ENCODE data around the gene ZSCAN5A.
"Not testable (repeated sequence)": the region's sequence is repeated elsewhere in the genome, so short reads cannot be mapped to it uniquely, and the experiment has no call there.

Gene ZSCAN5A, protein sequence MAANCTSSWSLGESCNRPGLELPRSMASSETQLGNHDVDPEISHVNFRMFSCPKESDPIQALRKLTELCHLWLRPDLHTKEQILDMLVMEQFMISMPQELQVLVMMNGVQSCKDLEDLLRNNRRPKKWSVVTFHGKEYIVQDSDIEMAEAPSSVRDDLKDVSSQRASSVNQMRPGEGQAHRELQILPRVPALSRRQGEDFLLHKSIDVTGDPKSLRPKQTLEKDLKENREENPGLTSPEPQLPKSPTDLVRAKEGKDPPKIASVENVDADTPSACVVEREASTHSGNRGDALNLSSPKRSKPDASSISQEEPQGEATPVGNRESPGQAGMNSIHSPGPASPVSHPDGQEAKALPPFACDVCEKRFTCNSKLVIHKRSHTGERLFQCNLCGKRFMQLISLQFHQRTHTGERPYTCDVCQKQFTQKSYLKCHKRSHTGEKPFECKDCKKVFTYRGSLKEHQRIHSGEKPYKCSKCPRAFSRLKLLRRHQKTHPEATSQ
- 5.3 reads per million, percentile 20 among the genes with 10 or more reads in this experiment for total RNA-seq

DNA sequence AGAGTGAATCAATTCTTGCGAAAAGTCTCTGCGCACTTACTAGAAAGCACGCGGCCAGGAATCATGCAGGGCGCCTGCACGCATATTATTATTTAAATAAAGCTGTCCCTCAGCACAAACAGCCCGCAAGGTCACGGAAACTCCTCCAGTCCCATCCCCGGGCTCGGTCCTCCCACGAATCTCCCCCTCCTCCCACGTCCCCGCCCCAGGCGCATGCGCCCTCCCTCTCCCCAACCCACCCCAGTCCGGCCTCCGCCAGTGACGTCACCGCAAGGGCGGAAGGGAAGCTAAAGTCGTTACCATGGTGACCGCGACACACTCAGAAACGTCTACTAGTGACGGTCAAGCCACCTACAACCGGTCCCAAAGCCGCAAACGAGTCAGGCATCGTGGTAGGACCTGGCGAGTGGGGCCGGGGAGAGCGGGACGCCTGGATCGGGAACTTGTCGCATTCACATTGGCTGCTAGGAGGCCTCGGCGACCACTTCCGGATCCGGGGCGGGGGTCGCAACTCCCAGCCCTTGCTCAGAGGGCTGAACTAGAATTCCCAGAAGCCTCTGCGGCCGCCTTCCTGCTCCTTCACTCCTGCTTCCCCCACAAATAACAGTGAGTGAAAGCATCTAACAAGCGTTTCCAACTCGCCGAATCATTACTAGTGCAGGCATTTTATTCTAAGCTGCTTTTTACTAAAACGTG, at the start of gene ZSCAN5A:
TSS of gene ZSCAN5A (minus strand) at position 459 of the 696 bp plus-strand sequence. CDS start 89,793 bp downstream, outside the sequence.
- DNase-seq, result peak; percentile 97

DNA sequence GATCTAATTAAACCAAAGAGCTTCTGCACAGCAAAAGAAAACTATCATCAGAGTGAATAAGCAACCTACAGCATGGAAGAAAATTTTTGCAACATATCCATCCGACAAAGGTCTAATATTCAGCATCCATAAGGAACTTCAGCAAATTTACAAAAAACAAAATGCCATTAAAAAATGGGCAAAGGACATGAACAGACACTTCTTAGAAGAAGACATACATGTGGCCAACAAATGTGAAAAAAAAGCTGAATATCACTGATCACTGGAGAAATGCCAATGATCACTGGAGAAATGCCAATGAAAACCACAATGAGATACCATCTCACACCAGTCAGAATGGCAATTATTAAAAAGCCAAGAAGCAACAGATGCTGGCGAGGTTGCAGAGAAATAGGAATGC, 46.2 kb upstream of the ZSCAN5A start:
- no peak for DNase-seq

DNA sequence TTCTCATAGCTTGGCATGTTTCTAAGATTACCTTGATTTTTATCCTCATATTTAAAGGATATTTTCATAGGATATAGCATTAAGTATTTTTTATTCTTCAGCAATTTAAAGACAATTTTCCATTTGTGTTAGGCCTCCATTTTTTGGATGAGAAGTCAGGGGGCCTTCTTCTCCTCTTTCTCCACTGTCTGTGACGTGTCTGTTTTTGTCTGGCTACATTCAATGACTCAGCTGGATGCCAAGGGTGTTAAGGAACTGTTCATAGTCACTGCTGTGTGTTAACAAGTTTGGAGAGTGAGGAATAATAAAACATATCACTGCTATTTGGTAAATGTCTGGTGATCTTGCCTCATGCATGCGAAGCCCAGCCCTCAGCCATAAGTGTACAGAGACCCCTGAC, 42.3 kb upstream of the ZSCAN5A start:
- DNase-seq, result no peak

DNA sequence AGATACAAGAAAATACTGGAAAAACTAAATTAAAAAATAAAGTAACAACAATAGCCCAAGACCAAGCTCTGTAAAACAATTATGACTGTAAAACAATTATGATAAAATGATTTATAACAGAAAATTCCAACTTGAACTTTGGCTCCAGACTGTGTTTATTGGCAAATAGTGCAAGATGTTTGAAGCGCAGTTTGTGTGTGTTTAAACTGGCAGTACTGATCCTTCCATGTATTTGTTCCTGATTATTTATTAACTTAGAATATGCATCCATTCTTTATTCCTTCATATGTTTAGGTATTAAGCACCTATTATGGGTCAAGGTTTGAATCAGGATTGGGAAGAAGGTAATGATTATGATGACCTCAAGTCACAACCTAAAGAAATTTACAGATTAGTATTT, 40.9 kb upstream of the ZSCAN5A start:
- no peak for DNase-seq

GRCh38 chr19:56351208-56351607, 36.6 kb upstream of the ZSCAN5A start:
- DNase-seq, result no peak

DNA sequence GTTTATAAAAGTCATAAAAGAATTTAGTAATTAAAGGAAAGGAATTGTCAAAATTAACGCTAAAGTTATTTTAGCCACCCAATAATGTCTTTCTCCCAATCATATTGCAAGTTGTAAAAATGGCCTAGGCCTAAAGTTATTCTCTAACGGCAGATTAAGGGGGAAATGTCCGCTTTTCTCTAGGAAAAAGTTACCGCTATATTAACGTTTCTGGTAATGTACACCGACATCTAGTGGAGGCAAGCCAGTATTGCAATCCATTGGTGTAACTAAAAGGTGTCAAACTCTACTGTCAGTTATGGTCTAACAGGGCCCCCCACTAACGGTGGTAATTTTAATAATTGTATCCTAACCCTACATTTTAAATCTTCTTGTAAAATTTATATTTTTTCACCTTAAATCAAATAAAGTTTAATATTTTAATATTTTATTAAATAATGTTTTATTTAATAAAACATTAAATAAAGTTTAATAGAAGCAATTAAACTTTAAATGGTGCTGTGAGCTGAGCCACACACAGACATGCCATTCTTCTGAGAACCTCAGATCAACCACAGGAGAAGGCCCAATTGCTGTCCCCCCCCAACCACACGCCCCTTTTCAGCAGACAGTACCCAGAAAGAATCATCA, 35.9 kb upstream of the ZSCAN5A start:
- peak; percentile 29 for DNase-seq

DNA sequence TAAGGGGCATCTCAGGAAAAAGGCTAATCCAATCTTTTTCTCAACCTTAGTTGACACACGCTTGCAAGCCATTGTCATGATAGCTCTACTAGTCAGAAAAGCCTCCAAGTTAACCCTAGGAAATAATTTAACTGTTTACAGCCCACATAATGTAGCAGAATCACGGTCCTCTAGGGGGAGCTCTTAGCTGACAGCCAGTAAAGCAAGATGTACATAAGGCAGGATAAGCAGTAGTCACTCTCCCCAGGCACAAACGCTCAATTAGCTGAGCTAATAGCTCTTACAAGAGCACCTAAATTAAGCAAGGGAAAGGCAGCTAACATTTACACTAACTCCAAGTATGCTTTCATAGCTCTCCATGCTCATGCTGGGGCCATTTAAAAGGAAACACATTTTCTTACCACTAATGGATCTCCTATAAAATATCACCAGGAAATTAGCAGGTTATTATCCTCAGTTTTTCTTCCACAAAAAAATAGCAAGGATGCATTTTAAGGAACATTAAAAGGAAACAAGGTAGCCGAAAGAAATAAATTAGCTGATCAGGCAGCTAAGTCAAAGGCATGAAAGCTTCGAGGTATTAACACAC, 33.7 kb upstream of the ZSCAN5A start:
- DNase-seq, result no peak

DNA sequence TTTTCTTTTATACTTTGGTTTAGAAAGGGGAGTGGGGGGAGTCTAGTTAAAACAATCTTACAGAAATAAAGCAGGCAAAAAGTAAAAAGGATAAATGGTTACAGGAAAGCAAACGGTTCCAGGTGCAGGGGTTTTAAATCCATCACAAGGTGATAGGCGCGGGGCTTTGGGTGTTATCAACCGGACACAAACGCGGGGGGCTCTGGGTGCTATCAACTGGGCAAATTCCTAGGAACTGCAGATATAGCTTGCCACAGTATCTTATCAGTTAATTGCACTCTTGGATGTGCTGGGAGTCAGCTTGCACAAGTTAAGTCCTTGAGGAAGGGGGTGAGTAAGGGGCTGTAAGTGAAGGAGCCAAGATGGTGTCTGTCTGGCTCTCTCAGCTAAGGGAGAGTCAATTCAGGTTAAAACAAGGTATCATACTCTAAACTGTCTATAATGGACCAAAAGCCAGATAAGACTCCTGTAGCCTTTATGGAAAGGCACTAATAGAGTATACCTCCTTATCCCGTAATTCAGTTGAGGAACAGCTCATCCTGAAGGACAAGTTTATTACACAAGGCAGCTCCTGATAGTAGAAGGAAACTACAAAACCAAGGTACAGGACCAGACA, 32.6 kb upstream of the ZSCAN5A start:
- DNase-seq, result no peak

DNA sequence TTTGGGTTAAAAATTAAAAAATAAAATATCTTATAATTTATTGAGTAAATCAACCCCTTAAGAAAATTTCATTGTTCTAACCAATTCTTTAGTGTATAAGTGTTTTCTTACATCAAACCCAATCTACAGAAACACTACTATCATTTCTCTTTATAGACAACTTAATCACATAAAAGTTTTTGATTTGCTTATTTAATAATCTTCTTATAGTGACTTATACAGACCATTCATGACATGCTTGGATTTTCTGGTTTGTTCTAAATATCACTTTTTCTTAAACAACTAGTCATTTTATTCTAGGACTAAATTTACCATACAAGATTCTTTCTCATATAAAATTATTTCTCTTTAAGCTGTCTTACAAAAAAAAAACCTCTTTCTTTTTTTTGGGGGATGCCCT, 27.3 kb upstream of the ZSCAN5A start:
- no peak for DNase-seq

DNA sequence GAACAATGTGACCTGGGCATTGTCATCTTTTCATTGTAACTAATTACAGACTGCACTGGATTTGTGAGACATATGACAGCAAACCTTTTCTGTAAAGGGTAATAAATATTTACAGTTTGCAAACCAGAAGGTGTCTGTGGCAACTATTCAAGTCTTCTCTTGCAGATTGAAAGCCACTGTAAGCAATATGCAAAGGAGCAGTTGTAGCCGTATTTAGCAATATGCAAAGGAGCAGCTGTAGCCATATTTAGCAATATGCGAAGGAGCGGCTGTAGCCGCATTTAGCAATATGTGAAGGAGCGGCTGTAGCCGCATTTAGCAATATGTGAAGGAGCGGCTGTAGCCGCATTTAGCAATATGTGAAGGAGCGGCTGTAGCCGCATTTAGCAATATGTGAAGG, 24.4 kb upstream of the ZSCAN5A start:
- DNase-seq, result not testable (repeated sequence)

DNA sequence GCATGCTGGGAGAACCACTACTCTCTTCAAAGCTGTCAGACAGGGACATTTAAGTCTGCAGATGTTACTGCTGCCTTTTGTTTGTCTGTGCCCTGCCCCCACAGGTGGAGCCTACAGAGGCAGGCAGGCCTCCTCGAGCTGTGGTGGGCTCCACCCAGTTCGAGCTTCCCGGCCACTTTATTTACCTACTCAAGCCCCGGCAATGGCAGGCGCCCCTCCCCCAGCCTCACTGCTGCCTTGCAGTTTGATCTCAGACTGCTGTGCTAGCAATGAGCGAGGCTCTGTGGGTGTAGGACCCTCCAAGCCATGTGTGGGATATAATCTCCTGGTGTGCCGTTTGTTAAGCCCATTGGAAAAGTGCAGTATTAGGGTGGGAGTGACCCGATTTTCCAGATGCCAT, 22.4 kb upstream of the ZSCAN5A start:
- DNase-seq, result not testable (repeated sequence)

DNA sequence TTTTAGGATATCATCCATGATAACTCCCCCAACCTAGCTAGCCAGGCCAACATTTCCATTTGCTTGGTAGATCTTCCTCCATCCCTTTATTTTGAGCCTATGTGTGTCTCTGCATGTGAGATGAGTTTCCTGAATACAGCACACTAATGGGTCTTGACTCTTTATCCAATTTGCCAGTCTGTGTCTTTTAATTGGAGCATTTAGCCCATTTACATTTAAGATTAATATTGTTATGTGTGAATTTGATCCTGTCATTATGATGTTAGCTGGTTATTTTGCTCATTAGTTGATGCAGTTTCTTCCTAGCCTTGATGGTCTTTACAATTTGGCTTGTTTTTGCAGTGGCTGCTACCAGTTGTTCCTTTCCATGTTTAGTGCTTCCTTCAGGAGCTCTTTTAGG, 20.7 kb upstream of the ZSCAN5A start:
- not testable (repeated sequence) for DNase-seq

- peak; percentile 22 for DNase-seq
These were observed 18.9 kb upstream of the ZSCAN5A start for GRCh38 chr19:56333506-56333905.

DNA sequence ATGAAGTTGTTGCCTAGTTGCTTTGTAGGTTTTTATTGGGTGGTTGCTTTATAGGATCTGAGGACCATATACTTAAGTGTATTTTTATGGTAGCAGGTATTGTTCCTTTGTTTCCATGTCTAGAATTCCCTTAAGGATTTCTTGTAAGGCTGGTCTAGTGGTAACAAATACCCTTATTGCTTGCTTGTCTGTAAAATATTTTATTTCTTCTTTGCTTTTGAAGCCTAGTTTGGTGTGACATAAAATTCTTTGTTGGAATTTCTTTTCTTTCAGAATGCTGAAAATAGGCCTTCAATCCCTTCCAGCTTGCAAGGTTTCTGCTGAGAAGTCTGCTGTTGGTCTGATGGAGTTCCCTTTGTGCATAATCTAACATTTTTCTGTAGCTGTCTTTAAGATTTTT, 18.1 kb upstream of the ZSCAN5A start:
- DNase-seq, result no peak

- no peak for DNase-seq
These were observed 9.8 kb upstream of the ZSCAN5A start for GRCh38 chr19:56324436-56324835.

DNA sequence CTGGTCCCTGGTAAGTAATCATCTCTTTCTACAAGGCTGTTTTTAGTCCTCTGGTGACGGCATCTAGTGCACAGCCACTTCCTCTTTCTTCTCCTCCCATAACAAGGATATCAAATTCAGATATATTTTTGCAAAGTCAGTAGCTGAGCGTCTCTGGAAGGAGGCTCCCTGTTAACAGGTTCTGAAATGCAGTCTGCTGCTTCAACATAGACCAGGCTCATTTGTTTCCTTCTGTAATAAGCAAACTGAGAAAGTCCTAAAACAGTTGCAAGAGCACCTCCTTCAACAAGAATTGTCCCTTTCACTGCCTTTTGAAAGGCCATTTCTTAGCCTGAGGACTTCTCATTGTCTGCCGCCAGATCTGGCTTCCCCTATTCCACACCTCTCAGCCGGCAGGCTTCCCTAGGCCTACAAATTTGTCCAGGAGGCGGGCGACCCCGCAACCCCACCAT, 7.4 kb upstream of the ZSCAN5A start:
- no peak for DNase-seq

GRCh38 chr19:56321254-56321988, 6.8 kb upstream of the ZSCAN5A start:
- no peak for DNase-seq

DNA sequence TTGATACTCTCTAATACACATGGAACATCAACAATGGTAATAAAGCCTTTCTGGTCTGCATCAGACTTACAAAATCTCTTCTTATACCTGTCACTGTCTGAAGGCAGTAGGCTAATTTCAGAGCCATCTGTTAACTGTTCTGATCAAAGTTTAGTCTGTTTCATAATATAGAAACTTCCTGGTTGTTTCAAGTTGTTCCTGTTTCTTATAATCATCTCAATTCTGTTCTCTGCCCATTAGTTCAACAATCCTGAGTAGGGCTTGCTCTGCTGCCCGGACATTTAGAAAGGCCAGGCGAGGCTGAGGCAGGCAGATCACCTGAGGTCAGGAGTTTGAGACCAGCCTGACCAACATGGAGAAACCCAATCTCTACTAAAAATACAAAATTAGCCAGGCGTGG, 5.4 kb upstream of the ZSCAN5A start:
- no peak for DNase-seq

GRCh38 chr19:56317749-56318148, 3.1 kb upstream of the ZSCAN5A start:
- DNase-seq, result no peak

GRCh38 chr19:56316728-56317127, 2.1 kb upstream of the ZSCAN5A start:
- no peak for DNase-seq

DNA sequence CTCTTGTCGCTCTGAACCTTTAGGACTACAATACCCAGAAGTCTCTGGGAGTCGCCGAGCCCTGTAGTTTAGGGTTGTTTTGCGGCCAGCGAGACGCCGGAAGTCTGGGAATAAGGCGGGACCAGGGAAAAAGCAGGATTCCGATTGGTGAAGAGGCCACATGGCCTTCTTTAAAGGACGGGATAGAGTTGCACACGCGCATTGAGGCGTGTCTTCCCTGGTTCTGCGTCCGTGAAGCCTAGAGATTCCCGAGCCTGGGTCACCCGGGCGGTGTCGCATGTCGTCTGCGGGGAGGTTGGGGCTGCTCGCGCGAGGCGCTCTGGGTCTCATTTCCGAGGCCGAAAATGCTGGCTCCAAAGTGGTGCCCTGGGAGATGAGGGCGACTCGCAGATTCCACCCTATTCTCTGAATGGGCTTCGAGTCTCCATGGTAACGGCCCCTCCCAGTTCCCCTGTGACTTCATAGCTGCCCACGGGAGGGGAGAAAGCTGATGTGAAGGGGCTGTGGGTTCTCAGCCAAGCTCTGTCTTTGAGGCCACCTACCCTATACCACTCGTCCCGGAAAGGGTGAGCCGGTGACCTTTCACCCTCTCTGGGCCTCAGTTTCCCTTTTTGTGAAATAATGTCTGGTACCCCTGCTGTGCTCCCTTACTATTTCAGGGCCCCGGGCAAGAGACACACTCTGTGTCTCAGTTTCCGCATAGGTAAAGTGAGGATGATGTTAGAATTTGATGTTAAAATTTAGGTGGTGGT, 614 bp upstream of the ZSCAN5A start:
- DNase-seq, result peak; percentile 86

Measured in effector CD4-positive, alpha-beta T cell (primary cell).